ENCODE data around the gene RNASEL. TPM values are rescaled to one million over a fixed set of nuclear protein-coding genes. Genes with fewer than 3 reads are reported as not detected.

RNASEL gene
- total and polyA plus RNA-seq, 2 donors from 2014 or later: 6.0 to 12.1 TPM

DNA sequence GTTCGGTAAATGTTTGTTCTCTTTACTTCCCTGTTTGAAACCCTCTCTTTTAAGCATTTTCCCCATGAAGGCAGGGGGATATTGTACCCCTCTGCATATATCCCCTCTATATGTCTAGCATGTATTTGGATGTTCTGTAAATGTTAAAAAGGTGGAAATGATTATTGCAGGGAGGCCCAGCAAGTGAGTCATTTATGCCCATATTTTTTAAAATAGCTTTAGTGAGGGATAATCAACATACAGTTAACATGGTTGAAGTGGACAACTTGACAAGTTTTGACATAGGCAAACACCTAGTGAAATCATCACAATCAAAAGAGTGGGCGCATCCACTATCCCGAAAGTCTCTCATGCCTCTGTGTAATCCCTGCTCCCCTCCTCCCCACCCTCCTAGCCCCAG, 36.0 kb upstream of the RNASEL start:
- H3K27ac ChIP-seq (ENCODE audit: low read depth in 2 of 2, low read length in 2 of 2): no peak overlapping the region
- no peak overlapping the region for H3K4me3 ChIP-seq (ENCODE audit: low read length in 3 of 3)
- DNase-seq: no peak
- intact Hi-C loops (cut with DNase I): no loop called here
- no peaks in the 10 kb centered on the region for H3K27me3 ChIP-seq (ENCODE audit: control insufficient read depth, insufficient read depth, low read length)
- TF ChIP-seq, protein P1, sequence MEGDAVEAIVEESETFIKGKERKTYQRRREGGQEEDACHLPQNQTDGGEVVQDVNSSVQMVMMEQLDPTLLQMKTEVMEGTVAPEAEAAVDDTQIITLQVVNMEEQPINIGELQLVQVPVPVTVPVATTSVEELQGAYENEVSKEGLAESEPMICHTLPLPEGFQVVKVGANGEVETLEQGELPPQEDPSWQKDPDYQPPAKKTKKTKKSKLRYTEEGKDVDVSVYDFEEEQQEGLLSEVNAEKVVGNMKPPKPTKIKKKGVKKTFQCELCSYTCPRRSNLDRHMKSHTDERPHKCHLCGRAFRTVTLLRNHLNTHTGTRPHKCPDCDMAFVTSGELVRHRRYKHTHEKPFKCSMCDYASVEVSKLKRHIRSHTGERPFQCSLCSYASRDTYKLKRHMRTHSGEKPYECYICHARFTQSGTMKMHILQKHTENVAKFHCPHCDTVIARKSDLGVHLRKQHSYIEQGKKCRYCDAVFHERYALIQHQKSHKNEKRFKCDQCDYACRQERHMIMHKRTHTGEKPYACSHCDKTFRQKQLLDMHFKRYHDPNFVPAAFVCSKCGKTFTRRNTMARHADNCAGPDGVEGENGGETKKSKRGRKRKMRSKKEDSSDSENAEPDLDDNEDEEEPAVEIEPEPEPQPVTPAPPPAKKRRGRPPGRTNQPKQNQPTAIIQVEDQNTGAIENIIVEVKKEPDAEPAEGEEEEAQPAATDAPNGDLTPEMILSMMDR (IDR thresholded peaks at IDR 0.05; ENCODE audit: borderline replicate concordance, extremely low read depth, insufficient read depth): no peak
- H3K9me3 ChIP-seq (ENCODE audit: control insufficient read depth in 2 of 3, insufficient read depth in 1 of 3, low read length in 3 of 3): no peaks in the 10 kb centered on the region
- H3K36me3 ChIP-seq (ENCODE audit: control insufficient read depth in 2 of 3, insufficient read depth in 3 of 3, low read length in 3 of 3): no peaks in the 10 kb centered on the region
- H3K9ac ChIP-seq (ENCODE audit: low read length in 3 of 3): no peak overlapping the region
- peaks cover 0 to 7% (median 0%) of the 10 kb centered on the region in 3 donors for H3K4me1 ChIP-seq (ENCODE audit: control insufficient read depth in 2 of 3, insufficient read depth in 2 of 3, low read depth in 1 of 3, low read length in 3 of 3)
- no peak for FAIRE-seq

DNA sequence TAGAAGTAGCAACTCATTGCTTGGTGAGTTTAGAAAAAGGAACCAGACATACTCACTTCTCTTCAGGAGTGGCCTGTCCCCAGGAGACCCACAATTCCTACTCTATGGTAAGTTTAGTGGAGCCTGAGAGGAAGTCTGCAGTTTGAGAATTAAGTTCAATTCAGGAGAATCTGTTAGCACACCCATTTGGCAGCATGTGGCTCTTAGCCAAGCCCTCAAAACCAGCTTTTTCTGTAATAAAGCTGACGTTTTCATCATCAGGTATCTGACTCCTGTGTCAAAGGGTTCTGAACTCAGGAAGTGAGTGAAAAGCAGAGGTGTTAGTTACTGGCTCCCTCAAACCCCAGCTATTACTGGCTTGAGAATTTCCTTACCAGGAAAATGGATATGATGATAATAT, 35.5 kb upstream of the RNASEL start:
- H3K4me1 ChIP-seq (ENCODE audit: control insufficient read depth in 2 of 3, insufficient read depth in 2 of 3, low read depth in 1 of 3, low read length in 3 of 3): peaks cover 0 to 5% (median 0%) of the 10 kb centered on the region in 3 donors
- no peaks in the 10 kb centered on the region for H3K27me3 ChIP-seq (ENCODE audit: control insufficient read depth, insufficient read depth, low read length)
- H3K36me3 ChIP-seq (ENCODE audit: control insufficient read depth in 2 of 3, insufficient read depth in 3 of 3, low read length in 3 of 3): no peaks in the 10 kb centered on the region
- intact Hi-C loops (cut with DNase I): no loop called here
- DNase-seq: no peak
- TF ChIP-seq, protein P1 (IDR thresholded peaks at IDR 0.05; ENCODE audit: borderline replicate concordance, extremely low read depth, insufficient read depth): no peak
- H3K4me3 ChIP-seq (ENCODE audit: low read length in 3 of 3): no peak overlapping the region
- H3K9ac ChIP-seq (ENCODE audit: low read length in 3 of 3): no peak overlapping the region
- H3K9me3 ChIP-seq (ENCODE audit: control insufficient read depth in 2 of 3, insufficient read depth in 1 of 3, low read length in 3 of 3): no peaks in the 10 kb centered on the region
- FAIRE-seq: no peak
- H3K27ac ChIP-seq (ENCODE audit: low read depth in 2 of 2, low read length in 2 of 2): no peak overlapping the region

DNA sequence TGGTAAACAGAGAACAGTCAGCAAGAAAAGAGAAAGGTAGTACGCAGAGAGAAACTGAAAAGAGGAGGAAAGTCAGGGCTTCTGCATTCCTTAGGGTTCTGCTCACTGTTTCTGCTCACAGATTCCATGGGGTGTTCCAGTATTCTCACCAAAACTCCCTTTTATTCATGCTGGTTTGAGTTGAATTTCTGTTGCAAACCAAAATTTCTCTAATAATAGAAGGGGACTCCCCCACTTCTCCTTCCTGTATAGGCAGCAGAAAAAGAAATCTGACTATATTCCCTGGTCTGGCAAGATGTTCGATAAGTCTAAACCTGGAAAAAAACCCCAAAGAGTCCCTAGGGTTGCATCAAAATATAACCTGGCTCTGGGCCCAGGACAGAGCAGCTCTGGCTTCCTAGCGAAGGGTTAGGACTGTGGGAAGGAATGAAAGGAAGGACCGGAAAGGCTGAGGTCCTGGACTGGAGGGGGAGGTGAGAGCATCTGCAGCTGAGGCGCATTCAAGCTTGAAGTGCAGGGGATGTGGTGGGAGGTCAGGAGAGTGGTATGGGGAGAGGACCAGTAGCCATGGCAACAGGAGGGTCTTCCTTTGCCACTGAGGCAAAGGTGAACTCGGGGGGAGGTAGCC, 34.0 kb upstream of the RNASEL start:
- H3K27me3 ChIP-seq (ENCODE audit: control insufficient read depth, insufficient read depth, low read length): no peaks in the 10 kb centered on the region
- no peaks in the 10 kb centered on the region for H3K36me3 ChIP-seq (ENCODE audit: control insufficient read depth in 2 of 3, insufficient read depth in 3 of 3, low read length in 3 of 3)
- intact Hi-C loops (cut with DNase I): no loop called here
- FAIRE-seq: no peak
- no peak overlapping the region for H3K4me3 ChIP-seq (ENCODE audit: low read length in 3 of 3)
- TF ChIP-seq, protein P1 (IDR thresholded peaks at IDR 0.05; ENCODE audit: borderline replicate concordance, extremely low read depth, insufficient read depth): no peak
- no peak overlapping the region for H3K27ac ChIP-seq (ENCODE audit: low read depth in 2 of 2, low read length in 2 of 2)
- no peaks in the 10 kb centered on the region for H3K9me3 ChIP-seq (ENCODE audit: control insufficient read depth in 2 of 3, insufficient read depth in 1 of 3, low read length in 3 of 3)
- no peak for DNase-seq
- H3K9ac ChIP-seq (ENCODE audit: low read length in 3 of 3): no peak overlapping the region
- peaks cover 0 to 2% (median 0%) of the 10 kb centered on the region in 3 donors for H3K4me1 ChIP-seq (ENCODE audit: control insufficient read depth in 2 of 3, insufficient read depth in 2 of 3, low read depth in 1 of 3, low read length in 3 of 3)

DNA sequence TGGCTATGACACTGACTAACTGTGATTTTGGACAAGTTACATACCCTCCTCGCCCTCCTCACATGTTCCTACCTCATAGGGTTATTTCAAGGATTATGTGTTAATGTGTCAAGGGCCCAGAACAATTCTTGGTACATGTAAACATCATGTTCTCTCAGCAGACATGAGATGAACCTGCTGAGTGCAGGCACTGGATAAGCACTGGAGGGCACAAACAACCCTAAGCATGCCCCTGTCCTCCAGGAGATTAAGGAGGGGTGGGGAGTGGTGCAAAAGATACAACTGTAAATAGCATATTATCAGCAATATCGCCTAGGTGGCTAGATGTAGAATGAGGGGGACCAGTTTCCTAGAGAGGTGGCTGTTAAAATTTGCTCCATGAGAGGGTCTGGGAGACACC, 32.9 kb upstream of the RNASEL start:
- no peaks in the 10 kb centered on the region for H3K36me3 ChIP-seq (ENCODE audit: control insufficient read depth in 2 of 3, insufficient read depth in 3 of 3, low read length in 3 of 3)
- TF ChIP-seq, protein P1 (IDR thresholded peaks at IDR 0.05; ENCODE audit: borderline replicate concordance, extremely low read depth, insufficient read depth): no peak
- no peaks in the 10 kb centered on the region for H3K27me3 ChIP-seq (ENCODE audit: control insufficient read depth, insufficient read depth, low read length)
- H3K4me1 ChIP-seq (ENCODE audit: control insufficient read depth in 2 of 3, insufficient read depth in 2 of 3, low read depth in 1 of 3, low read length in 3 of 3): peaks cover 0 to 2% (median 0%) of the 10 kb centered on the region in 3 donors
- no peak for FAIRE-seq
- no peak for DNase-seq
- H3K9ac ChIP-seq (ENCODE audit: low read length in 3 of 3): no peak overlapping the region
- intact Hi-C loops (cut with DNase I): no loop called here
- H3K27ac ChIP-seq (ENCODE audit: low read depth in 2 of 2, low read length in 2 of 2): no peak overlapping the region
- no peak overlapping the region for H3K4me3 ChIP-seq (ENCODE audit: low read length in 3 of 3)
- H3K9me3 ChIP-seq (ENCODE audit: control insufficient read depth in 2 of 3, insufficient read depth in 1 of 3, low read length in 3 of 3): no peaks in the 10 kb centered on the region

Data from kidney (tissue), 14 donors.